GM21390 (cell line): Measurements from ENCODE around the gene GALP.
"Not testable (repeated sequence)": the region's sequence is repeated elsewhere in the genome, so short reads cannot be mapped to it uniquely, and the experiment has no call there.

Experiments used
- ATAC-seq: cut with Tn5 transposase; IDR thresholded peaks from one replicate; pipeline ENCODE4 v1.9.1; 2021; ENCODE audit not compliant: unreplicated experiment

Gene GALP

GRCh38 chr19:56177564-56178243, 1.9 kb downstream of the GALP start:
- no peak for ATAC-seq

- ATAC-seq = no peak
Measured at GRCh38 chr19:56189785-56190184, 14.0 kb downstream of the GALP start.

- ATAC-seq = no peak
Measured at GRCh38 chr19:56191115-56191514, 15.3 kb downstream of the GALP start.

GRCh38 chr19:56191711-56192110, 15.9 kb downstream of the GALP start:
- ATAC-seq = no peak

- ATAC-seq = no peak
Measured at GRCh38 chr19:56193981-56194640, 18.3 kb downstream of the GALP start.

- ATAC-seq = not testable (repeated sequence)
Measured at GRCh38 chr19:56197646-56198045, 21.8 kb downstream of the GALP start, which contains the start of gene ZSCAN5B. Gene ZSCAN5B (minus strand): TSS chr19:56197783. CDS start chr19:56193052, 4,731 bp downstream.

GRCh38 chr19:56199687-56200086, 23.9 kb downstream of the GALP start:
- no peak for ATAC-seq

- ATAC-seq = no peak
Measured at GRCh38 chr19:56201973-56202372, 26.2 kb downstream of the GALP start, which contains the start of gene ZSCAN5C. Gene ZSCAN5C (plus strand): TSS chr19:56202273. CDS start chr19:56205914, 3,641 bp downstream.

- not testable (repeated sequence) for ATAC-seq
Measured at GRCh38 chr19:56207581-56207980, 31.8 kb downstream of the GALP start.

GRCh38 chr19:56209091-56209490, 33.3 kb downstream of the GALP start:
- ATAC-seq = no peak

- ATAC-seq = not testable (repeated sequence)
Measured at GRCh38 chr19:56210036-56210435, 34.2 kb downstream of the GALP start.

- no peak for ATAC-seq
Measured at GRCh38 chr19:56211718-56212117, 35.9 kb downstream of the GALP start.

- ATAC-seq = no peak
Measured at GRCh38 chr19:56217039-56217949, 41.5 kb downstream of the GALP start.

GRCh38 chr19:56218961-56219360, 43.2 kb downstream of the GALP start:
- no peak for ATAC-seq

GRCh38 chr19:56221442-56221841, 45.6 kb downstream of the GALP start:
- ATAC-seq = not testable (repeated sequence)

GRCh38 chr19:56221851-56222250, 46.0 kb downstream of the GALP start:
- ATAC-seq = no peak

GRCh38 chr19:56222901-56223300, 47.1 kb downstream of the GALP start:
- no peak for ATAC-seq

GRCh38 chr19:56223481-56223880, 47.7 kb downstream of the GALP start:
- no peak for ATAC-seq
